ENCODE results near the gene DRAM1. TPM values are rescaled to one million over a fixed set of nuclear protein-coding genes. Genes with fewer than 3 reads are reported as not detected.

Gene DRAM1
- total RNA-seq, 4 donors from 2014 or later = 10.0 to 24.9 (median 17.8) TPM

- TF ChIP-seq POLR2A (IDR thresholded peaks at IDR 0.05; ENCODE audit: low read depth) (no peak), POLR2AphosphoS5 (IDR thresholded peaks at IDR 0.05) (no peak), EP300 (IDR thresholded peaks at IDR 0.05) (no peak), CTCF (IDR thresholded peaks at IDR 0.05) (no peak)
- intact Hi-C loops (cut with DNase I) = no loop called here
- Histone ChIP-seq H3K4me3 (no peak overlapping the region), H3K27me3 (peaks cover 0 to 4% (median 0%) of the 10 kb centered on the region in 4 donors), H3K4me1 (peaks cover 0 to 1% (median 0%) of the 10 kb centered on the region in 4 donors), H3K27ac (replicated peaks in 1 of 4) (no peak overlapping the region), H3K36me3 (no peaks in the 10 kb centered on the region), H3K9me3 (no peaks in the 10 kb centered on the region)
- WGBS = 71% methylated on average over 1 of the region's 1 CpG
- DNase-seq (ENCODE audit: extremely low spot score) = no peak
Measured at GRCh38 chr12:101947316-101947715, 69.9 kb downstream of the DRAM1 start.

- no peaks in the 10 kb centered on the region for H3K36me3 ChIP-seq
- no peak for DNase-seq (ENCODE audit: extremely low spot score)
- H3K27me3 ChIP-seq = peaks cover 0 to 4% (median 0%) of the 10 kb centered on the region in 4 donors
- 77% methylated on average over 3 of the region's 3 CpGs for WGBS
- H3K9me3 ChIP-seq = no peaks in the 10 kb centered on the region
- H3K27ac ChIP-seq (replicated peaks in 1 of 4) = no peak overlapping the region
- H3K4me1 ChIP-seq = no peaks in the 10 kb centered on the region
- intact Hi-C loops (cut with DNase I) = no loop called here
- no peak for TF ChIP-seq CTCF (IDR thresholded peaks at IDR 0.05)
- TF ChIP-seq EP300 (IDR thresholded peaks at IDR 0.05) = no peak
- TF ChIP-seq POLR2A (IDR thresholded peaks at IDR 0.05; ENCODE audit: low read depth) = no peak
- peak in 1 of 2 donors; percentile 27 for TF ChIP-seq POLR2AphosphoS5 (IDR thresholded peaks at IDR 0.05)
- H3K4me3 ChIP-seq = no peak overlapping the region
Measured at GRCh38 chr12:101948365-101948764, 71.0 kb downstream of the DRAM1 start.

- DNase-seq (ENCODE audit: extremely low spot score) = peak; percentile 62
- Histone ChIP-seq H3K4me1 (peaks cover 0 to under 1% (median 0%) of the 10 kb centered on the region in 4 donors), H3K27me3 (peaks cover 0 to 4% (median 0%) of the 10 kb centered on the region in 4 donors), H3K36me3 (no peaks in the 10 kb centered on the region), H3K9me3 (no peaks in the 10 kb centered on the region), H3K27ac (replicated peaks in 1 of 4) (no peak overlapping the region), H3K4me3 (no peak overlapping the region)
- intact Hi-C loops (cut with DNase I) = no loop called here
- TF ChIP-seq POLR2A (IDR thresholded peaks at IDR 0.05; ENCODE audit: low read depth) (no peak), EP300 (IDR thresholded peaks at IDR 0.05) (no peak), POLR2AphosphoS5 (IDR thresholded peaks at IDR 0.05) (no peak), CTCF (IDR thresholded peaks at IDR 0.05) (no peak)
- WGBS = 93% methylated on average over 6 of the region's 6 CpGs
Measured at GRCh38 chr12:101951002-101951670, 73.8 kb downstream of the DRAM1 start.

- H3K9me3 ChIP-seq = no peaks in the 10 kb centered on the region
- no peaks in the 10 kb centered on the region for H3K27me3 ChIP-seq
- intact Hi-C loops (cut with DNase I) = no loop called here
- no peak for TF ChIP-seq POLR2AphosphoS5 (IDR thresholded peaks at IDR 0.05)
- TF ChIP-seq EP300 (IDR thresholded peaks at IDR 0.05) = no peak
- no peak for TF ChIP-seq CTCF (IDR thresholded peaks at IDR 0.05)
- TF ChIP-seq POLR2A (IDR thresholded peaks at IDR 0.05; ENCODE audit: low read depth) = no peak
- no peak overlapping the region for H3K4me3 ChIP-seq
- no peaks in the 10 kb centered on the region for H3K36me3 ChIP-seq
- DNase-seq (ENCODE audit: extremely low spot score) = peak; percentile 19
- WGBS = 95% methylated on average over 1 of the region's 1 CpG
- H3K4me1 ChIP-seq = peaks cover 0 to 5% (median 1%) of the 10 kb centered on the region in 4 donors
- no peak overlapping the region for H3K27ac ChIP-seq (replicated peaks in 1 of 4)
Measured at GRCh38 chr12:101954113-101954512, 76.7 kb downstream of the DRAM1 start.
